ENCODE data around the gene OSBPL10. TPM values are rescaled to one million over a fixed set of nuclear protein-coding genes. Genes with fewer than 3 reads are reported as not detected.

OSBPL10 gene
- total and polyA plus RNA-seq, 9 donors: 2.5 to 36.6 (median 10.6) TPM

DNA sequence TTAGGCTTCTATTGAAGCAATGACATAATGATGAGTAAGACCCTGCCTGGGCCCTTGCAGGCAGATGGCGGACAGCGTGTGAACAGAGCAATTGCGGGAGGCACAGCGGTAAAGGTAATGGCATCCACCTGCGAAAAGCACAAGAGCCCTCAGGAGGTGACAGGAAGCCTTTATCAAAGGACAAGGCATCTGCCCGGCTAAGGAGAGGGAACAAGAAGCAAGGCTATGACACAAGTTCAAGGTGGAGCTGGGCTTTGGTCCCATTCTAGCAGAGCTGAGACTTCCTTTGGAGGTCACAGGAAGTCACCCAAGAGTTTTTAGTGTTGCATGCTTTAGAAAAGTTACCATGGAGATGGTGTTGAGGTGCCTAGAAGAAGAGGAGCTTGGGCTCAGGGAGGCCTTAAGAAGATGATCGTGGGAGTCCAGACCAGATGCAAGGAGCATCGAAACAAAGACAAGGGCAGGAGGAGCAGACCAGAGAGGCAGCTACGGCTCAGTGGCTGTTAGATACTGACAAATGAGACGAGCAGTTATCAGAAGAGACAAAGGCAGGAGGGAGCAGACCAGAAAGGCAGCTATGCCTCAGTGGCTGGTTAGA is 34.5 kb downstream of the OSBPL10 start:
- no peak overlapping the region for H3K27ac ChIP-seq
- H3K9me3 ChIP-seq: no peaks in the 10 kb centered on the region
- no peaks in the 10 kb centered on the region for H3K27me3 ChIP-seq
- 90 to 96% (median 93%) methylated on average over 10 of the region's 10 CpGs for WGBS, 3 donors
- intact Hi-C loops (cut with DNase I): no loop called here
- H3K36me3 ChIP-seq: no peaks in the 10 kb centered on the region
- no peak for TF ChIP-seq POLR2A (IDR thresholded peaks at IDR 0.05)
- no peak overlapping the region for H3K4me3 ChIP-seq
- H3K4me1 ChIP-seq (ENCODE audit: insufficient read depth): no peaks in the 10 kb centered on the region
- no peak for DNase-seq

DNA sequence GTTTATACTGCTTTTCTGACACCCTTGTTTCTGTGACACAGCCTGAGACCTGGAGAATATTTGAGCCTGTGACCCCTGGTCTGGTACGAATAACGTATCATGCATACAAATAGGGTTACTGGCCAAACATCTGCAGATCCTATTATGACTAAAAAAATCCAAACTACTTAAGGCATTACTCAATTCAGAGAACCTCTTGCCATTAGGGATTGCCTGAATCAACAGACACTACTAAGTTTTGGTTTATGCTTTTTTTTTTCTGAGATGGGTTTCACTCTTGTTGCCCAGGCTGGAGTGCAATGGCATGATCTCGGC is 35.4 kb downstream of the OSBPL10 start:
- no peak for DNase-seq
- intact Hi-C loops (cut with DNase I): no loop called here
- WGBS, 3 donors: 52 to 58% (median 54%) methylated on average over 3 of the region's 3 CpGs
- H3K27me3 ChIP-seq: no peaks in the 10 kb centered on the region
- H3K4me3 ChIP-seq: no peak overlapping the region
- H3K27ac ChIP-seq: no peak overlapping the region
- TF ChIP-seq CTCF (IDR thresholded peaks at IDR 0.05) (no peak), EP300 (IDR thresholded peaks at IDR 0.05) (no peak), POLR2A (IDR thresholded peaks at IDR 0.05) (no peak)
- H3K36me3 ChIP-seq: no peaks in the 10 kb centered on the region
- no peaks in the 10 kb centered on the region for H3K9me3 ChIP-seq
- H3K4me1 ChIP-seq (ENCODE audit: insufficient read depth): no peaks in the 10 kb centered on the region

GRCh38 chr3:31943041-31943440 is 38.0 kb downstream of the OSBPL10 start:
- no peaks in the 10 kb centered on the region for H3K36me3 ChIP-seq
- H3K9me3 ChIP-seq: no peaks in the 10 kb centered on the region
- H3K4me3 ChIP-seq: no peak overlapping the region
- no peaks in the 10 kb centered on the region for H3K27me3 ChIP-seq
- no peaks in the 10 kb centered on the region for H3K4me1 ChIP-seq (ENCODE audit: insufficient read depth)
- DNase-seq: no peak
- H3K27ac ChIP-seq: no peak overlapping the region
- no peak for TF ChIP-seq POLR2A (IDR thresholded peaks at IDR 0.05)
- TF ChIP-seq CTCF (IDR thresholded peaks at IDR 0.05): no peak
- TF ChIP-seq EP300 (IDR thresholded peaks at IDR 0.05): no peak
- intact Hi-C loops (cut with DNase I): no loop called here

GRCh38 chr3:31942446-31942845 is 38.6 kb downstream of the OSBPL10 start:
- intact Hi-C loops (cut with DNase I): no loop called here
- WGBS, 3 donors: 97 to 98% (median 97%) methylated on average over 2 of the region's 2 CpGs
- Histone ChIP-seq H3K4me1 (ENCODE audit: insufficient read depth) (no peaks in the 10 kb centered on the region), H3K4me3 (no peak overlapping the region), H3K36me3 (no peaks in the 10 kb centered on the region), H3K27ac (no peak overlapping the region), H3K9me3 (no peaks in the 10 kb centered on the region), H3K27me3 (no peaks in the 10 kb centered on the region)
- no peak for TF ChIP-seq POLR2A (IDR thresholded peaks at IDR 0.05)
- TF ChIP-seq CTCF (IDR thresholded peaks at IDR 0.05): no peak
- no peak for TF ChIP-seq EP300 (IDR thresholded peaks at IDR 0.05)
- DNase-seq: no peak

- H3K27ac ChIP-seq: no peak overlapping the region
- TF ChIP-seq POLR2A (IDR thresholded peaks at IDR 0.05): no peak
- TF ChIP-seq CTCF (IDR thresholded peaks at IDR 0.05): no peak
- TF ChIP-seq EP300 (IDR thresholded peaks at IDR 0.05): no peak
- DNase-seq: no peak
- 80 to 95% (median 94%) methylated on average over 4 of the region's 4 CpGs for WGBS, 3 donors
- no peaks in the 10 kb centered on the region for H3K27me3 ChIP-seq
- intact Hi-C loops (cut with DNase I): no loop called here
- no peaks in the 10 kb centered on the region for H3K36me3 ChIP-seq
- H3K4me1 ChIP-seq (ENCODE audit: insufficient read depth): peaks cover 2% of the 10 kb centered on the region
- no peaks in the 10 kb centered on the region for H3K9me3 ChIP-seq
- no peak overlapping the region for H3K4me3 ChIP-seq
These were observed 43.8 kb downstream of the OSBPL10 start for GRCh38 chr3:31937225-31937624.

Measured in ovary (tissue), 9 donors.